ENCODE data around the gene TLE2.

The TLE2 gene

GRCh38 chr19:3029065-3029923 lies at the start of gene TLE2:
TLE2 (minus strand) TSS chr19:3029280; CDS start chr19:3028904, 376 bp downstream.
- no peak for DNase-seq (ENCODE audit: low spot score)

- DNase-seq (ENCODE audit: low spot score): no peak
These were observed 46.7 kb upstream of the TLE2 start for GRCh38 chr19:3075605-3076431.

- no peak for DNase-seq (ENCODE audit: low spot score)
These were observed 45.0 kb upstream of the TLE2 start for GRCh38 chr19:3073931-3074595.

- no peak for DNase-seq (ENCODE audit: low spot score)
These were observed 44.1 kb upstream of the TLE2 start for GRCh38 chr19:3073159-3073563.

- no peak for DNase-seq (ENCODE audit: low spot score)
These were observed 42.7 kb upstream of the TLE2 start for GRCh38 chr19:3071768-3072167.

- DNase-seq (ENCODE audit: low spot score): no peak
These were observed 39.0 kb upstream of the TLE2 start for GRCh38 chr19:3068071-3068470.

- no peak for DNase-seq (ENCODE audit: low spot score)
These were observed 38.5 kb upstream of the TLE2 start for GRCh38 chr19:3067563-3067962.

GRCh38 chr19:3066482-3067049 lies 37.5 kb upstream of the TLE2 start:
- no peak for DNase-seq (ENCODE audit: low spot score)

GRCh38 chr19:3065675-3066357 lies 36.7 kb upstream of the TLE2 start:
- DNase-seq (ENCODE audit: low spot score): no peak

- no peak for DNase-seq (ENCODE audit: low spot score)
These were observed 34.9 kb upstream of the TLE2 start for GRCh38 chr19:3064011-3064330.

GRCh38 chr19:3062165-3063105 lies 33.4 kb upstream of the TLE2 start, which contains the start of gene TLE5:
TLE5 (minus strand) TSS chr19:3062495; CDS start chr19:3062200, 295 bp downstream.
- DNase-seq (ENCODE audit: low spot score): peak; percentile 35

- peak; percentile 56 for DNase-seq (ENCODE audit: low spot score)
These were observed 32.4 kb upstream of the TLE2 start for GRCh38 chr19:3061182-3062161.

- DNase-seq (ENCODE audit: low spot score): no peak
These were observed 31.7 kb upstream of the TLE2 start for GRCh38 chr19:3060857-3061181.

- no peak for DNase-seq (ENCODE audit: low spot score)
These were observed 30.6 kb upstream of the TLE2 start for GRCh38 chr19:3059653-3060052.

GRCh38 chr19:3058821-3059314 lies 29.8 kb upstream of the TLE2 start:
- no peak for DNase-seq (ENCODE audit: low spot score)

- DNase-seq (ENCODE audit: low spot score): no peak
These were observed 29.1 kb upstream of the TLE2 start for GRCh38 chr19:3058009-3058820.

- peak; percentile 63 for DNase-seq (ENCODE audit: low spot score)
These were observed 28.2 kb upstream of the TLE2 start for GRCh38 chr19:3057275-3057714.

GRCh38 chr19:3056417-3057088 lies 27.5 kb upstream of the TLE2 start:
- DNase-seq (ENCODE audit: low spot score): no peak
